D721Med (cell line): ENCODE measurements around the gene PLEKHO2.

Experiments used
- DNase-seq: peaks from one replicate; pipeline ENCODE4 v3.0.0; 2011; ENCODE audit warnings: low spot score; ENCODE audit not compliant: insufficient read length
- FAIRE-seq: peaks from 2 replicates; lab custom pipeline; 2011; peaks lifted over from hg19 to GRCh38; lab: Jason Lieb, UNC
- CTCF ChIP-seq: IDR thresholded peaks from 2 replicates; pipeline ENCODE4 v1.5.1; 2012; ENCODE audit warnings: mild to moderate bottlenecking, control low read depth; ENCODE audit not compliant: insufficient read depth; ENCODE audit errors: missing control alignments

PLEKHO2 gene

GRCh38 chr15:64857421-64857820 is 15.7 kb downstream of the PLEKHO2 start:
- DNase-seq (no peak), FAIRE-seq (no peak)
- TF ChIP-seq CTCF, result no peak

- DNase-seq, result no peak
- TF ChIP-seq CTCF, result no peak
- FAIRE-seq, result no peak
Measured at GRCh38 chr15:64858021-64858575, 16.4 kb downstream of the PLEKHO2 start.

GRCh38 chr15:64859226-64859625 is 17.5 kb downstream of the PLEKHO2 start:
- FAIRE-seq, result no peak
- TF ChIP-seq CTCF, result no peak
- DNase-seq, result no peak

GRCh38 chr15:64861331-64861730 is 19.6 kb downstream of the PLEKHO2 start:
- TF ChIP-seq CTCF, result no peak

GRCh38 chr15:64861960-64862359 is 20.2 kb downstream of the PLEKHO2 start:
- no peak for TF ChIP-seq CTCF
- no peak for FAIRE-seq
- DNase-seq, result no peak

More at GRCh38 chr15:64861331-64861730, 19.6 kb downstream of the PLEKHO2 start:
- DNase-seq (no peak), FAIRE-seq (no peak)

- no peak for TF ChIP-seq CTCF
- DNase-seq (no peak), FAIRE-seq (no peak)
Measured at GRCh38 chr15:64862408-64862807, 20.7 kb downstream of the PLEKHO2 start.

- FAIRE-seq (no peak), DNase-seq (no peak)
- no peak for TF ChIP-seq CTCF
Measured at GRCh38 chr15:64864068-64864467, 22.4 kb downstream of the PLEKHO2 start.
